GM18520 (cell line): Measurements from ENCODE around the gene CA12.
"Not testable (repeated sequence)": the region's sequence is repeated elsewhere in the genome, so short reads cannot be mapped to it uniquely, and the experiment has no call there.

Experiments used
- ATAC-seq: cut with Tn5 transposase; IDR thresholded peaks from one replicate; pipeline ENCODE4 v1.9.1; 2021; ENCODE audit not compliant: unreplicated experiment

The CA12 gene

GRCh38 chr15:63360170-63360569 lies 21.5 kb downstream of the CA12 start:
- no peak for ATAC-seq

- no peak for ATAC-seq
Observed at GRCh38 chr15:63358241-63359029, 23.2 kb downstream of the CA12 start.

- ATAC-seq, result no peak
Observed at GRCh38 chr15:63357731-63358130, 23.9 kb downstream of the CA12 start.

- ATAC-seq, result no peak
Observed at GRCh38 chr15:63357061-63357460, 24.6 kb downstream of the CA12 start.

DNA sequence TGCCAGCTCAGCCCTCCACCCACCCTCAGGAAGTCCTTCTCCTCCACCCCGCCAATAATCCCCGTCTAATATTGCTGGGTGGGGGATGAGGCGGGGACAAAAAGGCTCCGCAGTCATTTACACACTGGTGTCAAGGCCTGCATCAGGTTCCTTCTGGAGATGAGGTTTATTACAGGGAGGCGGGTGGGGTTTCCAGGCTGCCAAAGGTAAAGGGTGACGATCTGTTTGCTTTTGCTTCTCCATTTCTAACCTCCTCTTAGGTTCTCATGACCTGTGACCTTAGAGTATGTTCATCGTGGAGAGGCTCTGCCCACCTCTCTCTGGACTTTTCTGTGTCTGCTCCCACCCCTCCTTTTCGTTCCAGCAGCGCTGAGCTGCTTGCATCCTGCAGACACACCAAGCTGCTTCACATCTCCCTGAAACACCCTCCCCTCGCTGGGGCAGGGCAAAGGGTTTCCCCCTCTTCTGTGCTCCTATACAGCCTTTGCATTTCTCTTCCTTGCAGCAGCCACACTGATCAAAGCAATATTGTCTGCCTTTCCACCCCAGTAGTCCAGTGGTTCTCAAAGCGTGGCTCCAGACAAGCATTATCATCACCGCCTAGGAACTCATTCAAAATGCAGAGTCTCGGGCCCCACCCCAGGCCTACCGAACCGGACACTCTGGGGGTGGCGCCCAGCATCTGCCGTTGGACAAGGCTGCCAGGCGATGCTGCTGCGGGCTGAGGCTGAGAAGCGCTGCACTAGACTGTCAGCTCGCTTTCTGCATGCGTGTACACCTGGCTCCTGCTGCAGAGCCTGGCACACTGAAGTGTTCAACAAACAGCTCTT lies 26.6 kb downstream of the CA12 start:
- no peak for ATAC-seq

GRCh38 chr15:63353887-63354286 lies 27.8 kb downstream of the CA12 start:
- ATAC-seq, result no peak

- ATAC-seq, result no peak
Observed at GRCh38 chr15:63353261-63353660, 28.4 kb downstream of the CA12 start.

DNA sequence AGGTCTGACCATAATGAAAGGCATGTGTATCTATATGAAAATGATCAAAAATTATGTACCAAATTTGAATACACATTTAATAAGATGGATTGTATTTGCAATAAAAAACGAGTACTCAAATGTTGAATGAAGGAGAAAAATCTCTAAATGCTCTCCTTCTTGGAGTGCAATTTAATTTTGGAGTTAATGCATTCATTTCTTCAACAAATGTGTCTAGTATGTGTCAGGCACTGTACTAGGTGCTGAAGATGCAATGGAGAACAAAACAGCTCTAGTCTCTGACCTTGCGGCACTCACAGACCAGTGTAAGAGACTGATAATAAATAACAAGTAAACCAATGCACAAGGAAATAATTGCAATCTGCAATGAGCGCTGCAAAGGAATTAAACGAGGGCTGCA lies 28.8 kb downstream of the CA12 start:
- no peak for ATAC-seq

DNA sequence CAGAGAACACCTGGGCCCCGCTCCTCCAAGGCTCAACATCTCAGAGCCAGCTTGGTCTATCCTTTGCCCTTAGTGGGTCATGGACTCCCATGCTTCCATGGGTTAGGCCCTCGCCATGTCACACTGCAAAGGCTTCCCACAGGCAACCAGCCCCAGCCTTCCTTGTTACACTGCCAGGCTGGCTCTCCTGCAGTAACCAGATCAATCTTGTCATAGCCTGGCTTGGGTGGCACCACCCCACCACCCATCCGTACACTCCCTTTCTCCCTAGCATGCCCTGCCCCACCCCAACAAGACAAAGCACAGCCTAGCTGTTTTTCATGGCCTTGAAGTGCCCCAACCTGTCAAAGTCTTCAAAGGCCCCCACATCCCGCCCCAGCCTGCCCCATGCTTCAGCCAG lies 30.5 kb downstream of the CA12 start:
- no peak for ATAC-seq

DNA sequence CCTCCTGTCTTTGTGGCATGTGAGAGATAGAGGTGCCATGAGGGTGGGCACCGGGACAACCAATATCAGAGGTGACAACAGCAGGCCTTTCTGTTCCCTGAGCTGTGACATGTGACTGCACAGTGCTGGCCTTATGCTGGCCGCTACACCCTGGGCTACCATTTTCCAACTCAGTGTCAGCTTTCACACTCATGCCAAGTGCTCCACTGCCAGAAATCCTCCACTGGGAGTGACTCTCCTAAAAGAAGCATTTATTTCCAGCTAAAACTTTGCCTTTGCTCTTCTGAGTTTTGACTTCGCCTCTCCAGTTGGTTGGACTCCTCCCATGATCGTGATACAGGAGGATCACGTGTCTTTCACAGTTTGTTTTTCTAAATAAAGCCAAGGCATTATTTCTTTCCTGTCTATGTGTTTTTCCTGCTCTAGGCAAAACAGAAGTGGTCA lies 31.4 kb downstream of the CA12 start:
- ATAC-seq, result no peak

DNA sequence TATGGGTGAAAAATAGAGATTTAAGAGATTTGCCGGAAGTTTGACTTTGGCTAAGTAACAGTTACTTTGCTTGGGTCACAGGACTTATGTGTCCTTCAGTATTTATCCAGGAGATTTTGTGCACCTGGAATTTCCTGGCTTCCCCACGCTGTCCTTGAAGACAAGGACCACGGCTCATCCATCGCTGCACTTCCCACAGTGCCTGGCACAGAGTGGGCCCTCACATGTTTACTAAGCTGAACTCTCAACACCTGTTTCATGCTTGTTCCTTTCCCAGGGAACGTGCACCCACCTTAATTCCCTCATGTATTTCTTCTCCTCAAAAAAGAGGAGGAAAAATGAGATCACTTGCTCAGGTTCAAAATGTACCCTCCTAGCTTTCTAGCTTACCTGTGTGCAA lies 32.0 kb downstream of the CA12 start:
- no peak for ATAC-seq

GRCh38 chr15:63349156-63349555 lies 32.5 kb downstream of the CA12 start:
- ATAC-seq, result no peak

DNA sequence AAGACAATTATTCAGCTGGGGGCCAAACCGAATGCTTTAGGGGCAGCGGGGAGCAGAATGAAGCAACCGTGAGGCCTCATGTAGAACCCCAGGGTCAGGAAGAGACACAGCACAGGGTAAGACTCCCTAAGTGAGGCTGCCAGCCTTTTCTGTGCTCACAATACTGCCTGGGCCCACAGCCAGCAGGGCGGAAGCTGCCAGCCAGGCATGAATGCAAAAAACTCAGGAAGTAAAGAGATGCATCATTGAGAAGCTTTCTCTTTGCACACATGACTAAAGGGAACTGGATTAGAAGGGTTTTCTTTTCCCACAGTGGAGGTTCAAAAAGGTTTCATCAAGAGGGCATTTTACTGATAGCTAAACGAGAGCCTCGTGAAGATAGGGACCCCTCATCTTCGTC lies 33.3 kb downstream of the CA12 start:
- no peak for ATAC-seq

- no peak for ATAC-seq
Observed at GRCh38 chr15:63347074-63347857, 34.4 kb downstream of the CA12 start.

DNA sequence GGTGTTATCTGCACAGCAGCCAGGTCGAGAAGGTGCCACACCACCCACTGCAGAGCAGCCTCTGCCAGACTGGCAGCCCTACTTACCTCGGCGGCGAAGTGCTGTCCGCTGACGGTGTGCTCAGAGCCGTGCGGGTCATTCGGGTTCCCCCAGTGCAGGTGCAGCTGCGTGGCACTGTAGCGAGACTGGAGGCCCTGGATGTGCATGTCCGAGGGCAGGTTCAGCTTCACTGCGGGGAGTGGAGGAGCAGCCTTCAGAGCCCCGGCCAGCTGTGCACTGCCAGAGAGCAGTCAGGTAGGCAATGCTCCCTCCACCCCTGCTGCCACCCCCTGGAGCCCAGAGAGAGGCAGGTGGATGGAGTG lies 36.3 kb downstream of the CA12 start:
- ATAC-seq, result no peak

DNA sequence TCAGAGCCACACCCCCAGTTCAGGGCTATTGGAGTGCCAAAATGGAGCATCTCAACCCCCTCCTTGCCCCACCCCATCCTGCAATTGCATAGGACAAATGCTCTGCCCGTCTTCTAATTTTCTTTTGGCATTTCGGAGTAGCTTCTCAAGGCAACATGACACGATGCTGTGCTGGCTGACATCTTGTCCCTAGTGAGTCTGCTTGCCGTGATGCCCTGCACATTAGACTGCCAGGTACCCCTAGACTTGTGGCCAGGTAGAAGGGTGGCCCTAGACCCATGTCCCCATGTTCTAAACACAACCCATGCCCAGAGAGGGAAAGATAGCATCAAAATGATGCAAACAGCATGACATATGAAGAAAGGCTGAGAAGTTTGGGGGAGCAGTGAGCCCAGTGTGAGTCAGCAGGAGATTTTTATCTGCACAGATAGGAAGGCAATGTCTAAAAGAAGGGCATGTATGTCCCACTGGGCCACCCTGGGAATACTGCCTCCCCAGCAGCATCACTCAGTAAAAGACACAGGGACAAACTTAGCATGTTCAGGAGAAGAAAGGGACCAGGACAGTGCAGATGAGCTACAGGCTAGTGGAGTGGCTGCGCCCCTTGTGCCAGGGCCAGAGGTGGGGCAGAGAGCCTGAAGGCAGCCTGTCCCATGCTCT lies 36.8 kb downstream of the CA12 start:
- no peak for ATAC-seq

DNA sequence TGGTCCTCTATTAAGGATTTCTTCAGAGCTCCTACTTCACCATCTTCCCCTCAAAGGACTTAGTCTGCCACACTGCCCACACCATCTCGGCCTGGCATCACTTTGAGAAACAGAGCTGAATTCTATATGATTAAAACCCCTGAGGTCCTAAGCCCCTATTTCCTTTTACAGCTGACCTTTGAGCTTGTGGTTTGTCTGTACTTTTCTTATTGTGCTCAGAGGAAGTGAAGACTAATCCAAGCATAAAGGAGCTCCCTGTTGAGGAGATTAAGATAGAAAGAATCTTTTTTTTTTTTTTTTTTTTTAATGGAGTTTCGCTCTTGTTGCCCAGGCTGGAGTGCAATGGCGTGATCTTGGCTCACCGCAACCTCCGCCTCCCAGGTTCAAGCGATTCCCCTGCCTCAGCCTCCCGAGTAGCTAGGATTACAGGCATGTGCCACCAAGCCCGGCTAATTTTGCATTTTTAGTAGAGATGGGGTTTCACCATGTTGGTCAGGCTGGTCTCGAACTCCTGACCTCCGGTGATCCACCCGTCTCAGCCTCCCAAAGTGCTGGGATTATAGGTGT lies 38.6 kb downstream of the CA12 start:
- not testable (repeated sequence) for ATAC-seq

DNA sequence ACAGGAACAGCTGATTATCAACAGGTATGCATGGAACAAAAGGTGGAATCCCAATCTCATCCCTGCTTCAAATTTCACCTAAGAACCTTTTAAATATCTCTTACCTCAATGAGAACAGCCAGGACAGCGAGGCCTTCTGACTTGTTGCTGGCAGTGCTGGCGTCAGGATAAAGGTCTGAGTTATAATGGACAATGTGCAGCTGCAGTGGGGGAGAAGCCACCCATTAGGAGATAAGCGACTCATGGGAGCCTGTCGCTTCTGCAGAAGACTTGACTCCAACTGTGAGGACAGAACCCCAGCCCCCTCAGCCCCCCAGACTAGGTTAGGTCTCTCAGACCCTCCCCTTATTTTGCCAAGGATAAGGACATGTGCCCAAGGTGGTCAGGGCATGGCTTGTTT lies 39.7 kb downstream of the CA12 start:
- ATAC-seq, result no peak

- ATAC-seq, result no peak
Observed at GRCh38 chr15:63340878-63341277, 40.8 kb downstream of the CA12 start.

DNA sequence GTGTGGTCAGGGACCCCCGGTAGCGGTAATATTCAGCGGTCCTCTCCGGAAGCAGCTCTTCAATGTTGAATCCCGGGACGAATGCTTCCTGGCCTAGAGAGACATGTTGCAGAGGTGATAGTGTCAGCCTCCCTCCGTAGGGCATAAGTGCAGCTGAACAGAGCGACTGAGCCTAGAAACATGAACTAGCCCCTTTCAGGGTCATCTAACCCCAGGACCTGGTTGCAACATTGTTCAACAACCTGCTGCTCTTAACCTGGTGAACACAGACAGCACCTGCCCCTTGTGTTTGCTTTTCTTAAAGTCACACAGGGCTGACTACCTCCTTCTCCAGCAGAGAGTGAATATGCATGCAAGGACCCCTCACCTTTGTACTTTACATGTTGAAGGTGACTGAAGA lies 41.3 kb downstream of the CA12 start:
- no peak for ATAC-seq

DNA sequence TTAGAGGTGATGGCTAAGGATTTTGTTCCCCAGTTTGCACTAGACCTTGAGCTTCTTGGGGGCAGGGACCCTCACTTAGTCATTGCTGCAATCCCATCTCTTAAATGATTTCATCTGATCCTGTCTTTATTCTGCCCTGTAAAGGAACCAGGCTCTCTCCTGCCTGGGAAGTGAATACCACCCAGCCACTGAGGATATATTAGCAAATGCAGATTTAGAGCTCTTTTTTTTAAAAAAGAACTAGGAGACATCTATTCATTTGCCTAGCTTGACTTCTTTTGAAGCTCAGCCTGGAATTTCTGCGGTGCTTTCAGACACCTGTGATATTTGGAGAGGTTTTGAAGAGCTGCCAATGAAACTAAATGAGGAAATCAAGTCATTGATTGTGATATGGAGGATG lies 41.8 kb downstream of the CA12 start:
- ATAC-seq, result no peak
